ENCODE data around the gene IFNL4.
"Not testable (repeated sequence)": the region's sequence is repeated elsewhere in the genome, so short reads cannot be mapped to it uniquely, and the experiment has no call there.

IFNL4 gene

GRCh38 chr19:39232708-39233107 lies 15.9 kb downstream of the IFNL4 start:
- no peak overlapping the region for H3K4me3 ChIP-seq
- no peak overlapping the region for H3K27ac ChIP-seq

GRCh38 chr19:39230096-39230764 lies 18.4 kb downstream of the IFNL4 start:
- H3K27ac ChIP-seq, result no peak overlapping the region
- no peak overlapping the region for H3K4me3 ChIP-seq

- Histone ChIP-seq H3K4me3 (no peak overlapping the region), H3K27ac (no peak overlapping the region)
Measured at GRCh38 chr19:39224910-39225309, 23.7 kb downstream of the IFNL4 start.

- Histone ChIP-seq H3K27ac (no peak overlapping the region), H3K4me3 (no peak overlapping the region)
Measured at GRCh38 chr19:39223703-39224279, 24.9 kb downstream of the IFNL4 start.

- not testable (repeated sequence) for H3K27ac ChIP-seq, H3K4me3 ChIP-seq
Measured at GRCh38 chr19:39219108-39219507, 29.5 kb downstream of the IFNL4 start.

GRCh38 chr19:39218230-39219007 lies 30.2 kb downstream of the IFNL4 start:
- H3K4me3 ChIP-seq, result no peak overlapping the region
- no peak overlapping the region for H3K27ac ChIP-seq

GRCh38 chr19:39217094-39217493 lies 31.6 kb downstream of the IFNL4 start:
- H3K27ac ChIP-seq, result no peak overlapping the region
- no peak overlapping the region for H3K4me3 ChIP-seq

- H3K4me3 ChIP-seq, H3K27ac ChIP-seq: not testable (repeated sequence)
Measured at GRCh38 chr19:39215323-39215722, 33.3 kb downstream of the IFNL4 start.

GRCh38 chr19:39212375-39212742 lies 36.3 kb downstream of the IFNL4 start:
- Histone ChIP-seq H3K27ac (no peak overlapping the region), H3K4me3 (no peak overlapping the region)

GRCh38 chr19:39211731-39212374 lies 36.8 kb downstream of the IFNL4 start:
- Histone ChIP-seq H3K27ac (no peak overlapping the region), H3K4me3 (no peak overlapping the region)

GRCh38 chr19:39209196-39209595 lies 39.5 kb downstream of the IFNL4 start:
- Histone ChIP-seq H3K4me3 (no peak overlapping the region), H3K27ac (no peak overlapping the region)

GRCh38 chr19:39208175-39208795 lies 40.4 kb downstream of the IFNL4 start:
- Histone ChIP-seq H3K27ac (no peak overlapping the region), H3K4me3 (no peak overlapping the region)

GRCh38 chr19:39207293-39207836 lies 41.3 kb downstream of the IFNL4 start:
- no peak overlapping the region for H3K27ac ChIP-seq
- no peak overlapping the region for H3K4me3 ChIP-seq

- no peak overlapping the region for H3K4me3 ChIP-seq
- H3K27ac ChIP-seq, result no peak overlapping the region
Measured at GRCh38 chr19:39206122-39206521, 42.5 kb downstream of the IFNL4 start.

- no peak overlapping the region for H3K4me3 ChIP-seq
- no peak overlapping the region for H3K27ac ChIP-seq
Measured at GRCh38 chr19:39205449-39205764, 43.2 kb downstream of the IFNL4 start.

GRCh38 chr19:39203372-39204341 lies 45.0 kb downstream of the IFNL4 start, which contains the start of gene SYCN:
TSS of gene SYCN (minus strand) at chr19:39204263. CDS start at chr19:39204254, 9 bp downstream.
- H3K4me3 ChIP-seq, result no peak within 1 kb of the TSS
- H3K27ac ChIP-seq, result no peak within 1 kb of the TSS

GRCh38 chr19:39202998-39203355 lies 45.7 kb downstream of the IFNL4 start:
- Histone ChIP-seq H3K27ac (no peak overlapping the region), H3K4me3 (no peak overlapping the region)

GRCh38 chr19:39200803-39201115 lies 47.9 kb downstream of the IFNL4 start:
- Histone ChIP-seq H3K4me3 (no peak overlapping the region), H3K27ac (no peak overlapping the region)
